AG04450 (cell line): Measurements from ENCODE around the gene C7orf57. TPM values are rescaled to one million over a fixed set of nuclear protein-coding genes. Genes with fewer than 3 reads are reported as not detected.

Experiments used
- CTCF ChIA-PET: fragments of 300-600, 350-600 bp; formaldehyde crosslinking; extraction: SDS; loops from one replicate; lab custom pipeline; 2022; ENCODE audit warnings: antibody characterized with exemption, inconsistent platforms; lab: Charles Lee
- POLR2A ChIA-PET: fragments of 350-600 bp; formaldehyde crosslinking; extraction: SDS; loops from one replicate; lab custom pipeline; 2021; ENCODE audit warnings: antibody characterized with exemption, inconsistent platforms; lab: Yijun Ruan, JAX
- DNase-seq: peaks from one replicate; pipeline ENCODE4 v3.0.0-alpha.2; 2011; ENCODE audit warnings: low read depth, low spot score
- H3K27ac ChIP-seq: one replicate; pipeline ENCODE4 v1.5.1; 2012; ENCODE audit warnings: low read depth, low read length, control low read depth
- H3K27me3 ChIP-seq: one replicate; pipeline ENCODE4 v1.6.0; 2012; ENCODE audit warnings: low read length; ENCODE audit not compliant: control insufficient read depth, insufficient read depth
- H3K4me3 ChIP-seq: 2 replicates; pipeline ENCODE4 v1.5.1; 2011; ENCODE audit warnings: mild to moderate bottlenecking, low read depth, low read length, control low read depth
- H3K9me3 ChIP-seq: 2 replicates; pipeline ENCODE4 v1.5.1; 2012; ENCODE audit warnings: low read length; ENCODE audit not compliant: control insufficient read depth, insufficient read depth
- CTCF ChIP-seq: IDR thresholded peaks from 2 replicates; pipeline ENCODE4 v1.5.1; 2011; ENCODE audit warnings: low read depth, low read length, control low read depth, inconsistent platforms
- polyA plus RNA-seq: library from polyadenylated mRNA; depleted of rRNA; stranded (reverse); fragments of >200 nt; gene quantifications from 2 replicates; pipeline ENCODE4 v1.2.3, GENCODE V29; 2011

The C7orf57 gene
- polyA plus RNA-seq, 1 experiment = not detected

- ChIA-PET CTCF (interaction anchor here (0.8 to 4.0 kb wide), 2 partner anchors 12 to 108 kb away, joined by 3 to 26 read pairs; no protein-coding TSS in a partner anchor), POLR2A (no interaction called here)
- no peak for DNase-seq
- Histone ChIP-seq H3K27me3 (no peaks in the 10 kb centered on the region), H3K27ac (no peak overlapping the region), H3K4me3 (no peak overlapping the region), H3K9me3 (no peaks in the 10 kb centered on the region)
- TF ChIP-seq CTCF = no peak
These were observed 62.3 kb downstream of the C7orf57 start for GRCh38 chr7:48097521-48098231.

- ChIA-PET CTCF (interaction anchor here (0.8 to 4.0 kb wide), 3 partner anchors 11 to 110 kb away, joined by 3 to 26 read pairs (median 4); no protein-coding TSS in a partner anchor), POLR2A (no interaction called here)
- Histone ChIP-seq H3K27ac (no peak overlapping the region), H3K4me3 (no peak overlapping the region), H3K27me3 (no peaks in the 10 kb centered on the region), H3K9me3 (no peaks in the 10 kb centered on the region)
- TF ChIP-seq CTCF = no peak
- no peak for DNase-seq
These were observed 63.5 kb downstream of the C7orf57 start for GRCh38 chr7:48098846-48099245.

- no peak for DNase-seq
- ChIA-PET CTCF (interaction anchor here (0.5 to 4.0 kb wide), 3 partner anchors 9 to 155 kb away, joined by 4 to 26 read pairs (median 5); no protein-coding TSS in a partner anchor), POLR2A (no interaction called here)
- no peak overlapping the region for H3K27ac ChIP-seq
- H3K27me3 ChIP-seq = no peaks in the 10 kb centered on the region
- TF ChIP-seq CTCF = no peak
- H3K4me3 ChIP-seq = no peak overlapping the region
- H3K9me3 ChIP-seq = no peaks in the 10 kb centered on the region
These were observed 64.4 kb downstream of the C7orf57 start for GRCh38 chr7:48099781-48100180.

GRCh38 chr7:48101352-48101751 is 66.0 kb downstream of the C7orf57 start:
- Histone ChIP-seq H3K27ac (no peak overlapping the region), H3K9me3 (no peaks in the 10 kb centered on the region), H3K27me3 (no peaks in the 10 kb centered on the region), H3K4me3 (no peak overlapping the region)
- CTCF ChIA-PET = interaction anchor here (0.9 to 4.0 kb wide), 7 partner anchors 8 to 156 kb away, joined by 3 to 26 read pairs (median 6); no protein-coding TSS in a partner anchor
- TF ChIP-seq CTCF = no peak
- DNase-seq = no peak
- POLR2A ChIA-PET = no interaction called here

- Histone ChIP-seq H3K27me3 (no peaks in the 10 kb centered on the region), H3K9me3 (no peaks in the 10 kb centered on the region), H3K4me3 (no peak overlapping the region), H3K27ac (no peak overlapping the region)
- POLR2A ChIA-PET = no interaction called here
- CTCF ChIA-PET = interaction anchor here (1.4 to 2.8 kb wide), 5 partner anchors 8 to 113 kb away, joined by 3 to 10 read pairs (median 8); no protein-coding TSS in a partner anchor
- TF ChIP-seq CTCF = peak; percentile 31
- no peak for DNase-seq
These were observed 66.6 kb downstream of the C7orf57 start for GRCh38 chr7:48101968-48102367.
